Spleen (tissue), 7 donors: ENCODE measurements around the gene COL26A1.

Experiments used
- CTCF ChIP-seq, 11 experiments: fragments of 200-600 bp in 7 of 11; fragments of 450-650 bp in 4 of 11; sonication (generic) in 4 of 11; IDR thresholded peaks in 8 of 11; conservative IDR thresholded peaks in 3 of 11; 1 replicate in 7 of 11; 2 replicates in 4 of 11; pipeline versions ENCODE4 v1.4.0 to v1.8.0; 2016 to 2021; ENCODE audit warnings: antibody characterized with exemption in 11 of 11, inconsistent platforms in 4 of 11, mild to moderate bottlenecking in 1 of 11
- POLR2A ChIP-seq, 3 donors: fragments of 450-650 bp; IDR thresholded peaks; one replicate each; pipeline ENCODE4 v1.5.1; 2017; ENCODE audit warnings: antibody characterized with exemption in 3 of 3, mild to moderate bottlenecking in 1 of 3
- POLR2AphosphoS5 ChIP-seq, 3 donors: sonication (generic); formaldehyde crosslinking; IDR thresholded peaks; one replicate each; pipeline ENCODE4 v1.5.1; 2017; ENCODE audit warnings: antibody characterized with exemption in 3 of 3
- donor health status: DM: no; HTN: no; CAD: no; lungs with moderate emphysema.
- donor health status: DM: no; HTN: no; CAD: no.
- donor health status: DM: no; HTN: no; CAD: no.

- TF ChIP-seq CTCF (IDR thresholded peaks at IDR 0.05 in 8 of 11, conservative IDR thresholded peaks at IDR 0.05 in 3 of 11) = no peak
- no peak for TF ChIP-seq POLR2A (IDR thresholded peaks at IDR 0.05)
- TF ChIP-seq POLR2AphosphoS5 (IDR thresholded peaks at IDR 0.05) = no peak
Observed at GRCh38 chr7:101536668-101537067, 174.0 kb downstream of the COL26A1 start.
